Left renal cortex interstitium (tissue), 4 donors: ENCODE results near the gene DHX57. TPM values are rescaled to one million over a fixed set of nuclear protein-coding genes. Genes with fewer than 3 reads are reported as not detected.

Source experiments
- DNase-seq, 4 donors: peaks; one replicate each; pipeline ENCODE4 v3.0.0-alpha.2; 2013; ENCODE audit warnings: low read depth in 4 of 4, low spot score in 2 of 4, missing footprints in 1 of 4
- polyA plus RNA-seq, 4 donors: library from polyadenylated mRNA; unstranded; fragments of 120-200 nt; gene quantifications; one replicate each; pipeline ENCODE4 v1.2.1, GENCODE V29; 2013; ENCODE audit not compliant: insufficient read length in 4 of 4

The DHX57 gene
- 10 to 100 TPM; 30.1 to 51.0 (median 37.5) TPM for polyA plus RNA-seq

- peak; percentile 62 to 84 (median 79) for DNase-seq
Measured at GRCh38 chr2:38875576-38876367, at the start of gene DHX57, which contains the start of gene MORN2. TSS of gene DHX57 (minus strand) at chr2:38875934. CDS start at chr2:38868405, 7,529 bp downstream. TSS of gene MORN2 (plus strand) at chr2:38875976.

- DNase-seq = no peak
Measured at GRCh38 chr2:38922902-38923301, 47.2 kb upstream of the DHX57 start.

GRCh38 chr2:38922389-38922788 is 46.7 kb upstream of the DHX57 start:
- DNase-seq = no peak

GRCh38 chr2:38912619-38913018 is 36.9 kb upstream of the DHX57 start:
- DNase-seq = no peak

GRCh38 chr2:38911191-38911590 is 35.5 kb upstream of the DHX57 start:
- no peak for DNase-seq

GRCh38 chr2:38909872-38910271 is 34.1 kb upstream of the DHX57 start:
- DNase-seq = no peak

- no peak for DNase-seq
Measured at GRCh38 chr2:38907743-38908562, 32.2 kb upstream of the DHX57 start.

- no peak for DNase-seq
Measured at GRCh38 chr2:38907242-38907641, 31.5 kb upstream of the DHX57 start.

GRCh38 chr2:38905251-38905650 is 29.5 kb upstream of the DHX57 start:
- no peak for DNase-seq

GRCh38 chr2:38900726-38901125 is 25.0 kb upstream of the DHX57 start:
- DNase-seq = no peak

GRCh38 chr2:38898256-38898655 is 22.5 kb upstream of the DHX57 start:
- no peak for DNase-seq

- DNase-seq = no peak
Measured at GRCh38 chr2:38892819-38893218, 17.1 kb upstream of the DHX57 start.

GRCh38 chr2:38889575-38889974 is 13.8 kb upstream of the DHX57 start, which contains the start of gene ARHGEF33:
TSS of gene ARHGEF33 (plus strand) at chr2:38889875. CDS start at chr2:38919448, 29,573 bp downstream.
- DNase-seq = no peak

GRCh38 chr2:38889045-38889444 is 13.3 kb upstream of the DHX57 start:
- DNase-seq = no peak

GRCh38 chr2:38887902-38888554 is 12.3 kb upstream of the DHX57 start:
- DNase-seq = no peak

- DNase-seq = no peak
Measured at GRCh38 chr2:38887347-38887746, 11.6 kb upstream of the DHX57 start.

GRCh38 chr2:38886063-38886462 is 10.3 kb upstream of the DHX57 start:
- no peak for DNase-seq

- peak in 1 of 4 donors; percentile 4 for DNase-seq
Measured at GRCh38 chr2:38876407-38876806, 673 bp upstream of the DHX57 start.

- peak in 2 of 4 donors; percentile 3 to 4 for DNase-seq
Measured at GRCh38 chr2:38875227-38875575, 533 bp downstream of the DHX57 start.

GRCh38 chr2:38873763-38874162 is 2.0 kb downstream of the DHX57 start:
- no peak for DNase-seq

- DNase-seq = no peak
Measured at GRCh38 chr2:38871432-38871831, 4.3 kb downstream of the DHX57 start.
